ENCODE measurements around the gene CYGB. TPM values are rescaled to one million over a fixed set of nuclear protein-coding genes. Genes with fewer than 3 reads are reported as not detected.
A peak's percentile ranks its signal among the peaks of the same experiment; 100 is the strongest.

Gene CYGB
- total and polyA plus RNA-seq, 9 of the 15 experiments (the other 6 are each of a cell fraction or from before 2014, with no cell fraction given) = 0.08 to 0.95 (median 0.18) TPM; not detected in 5

DNA sequence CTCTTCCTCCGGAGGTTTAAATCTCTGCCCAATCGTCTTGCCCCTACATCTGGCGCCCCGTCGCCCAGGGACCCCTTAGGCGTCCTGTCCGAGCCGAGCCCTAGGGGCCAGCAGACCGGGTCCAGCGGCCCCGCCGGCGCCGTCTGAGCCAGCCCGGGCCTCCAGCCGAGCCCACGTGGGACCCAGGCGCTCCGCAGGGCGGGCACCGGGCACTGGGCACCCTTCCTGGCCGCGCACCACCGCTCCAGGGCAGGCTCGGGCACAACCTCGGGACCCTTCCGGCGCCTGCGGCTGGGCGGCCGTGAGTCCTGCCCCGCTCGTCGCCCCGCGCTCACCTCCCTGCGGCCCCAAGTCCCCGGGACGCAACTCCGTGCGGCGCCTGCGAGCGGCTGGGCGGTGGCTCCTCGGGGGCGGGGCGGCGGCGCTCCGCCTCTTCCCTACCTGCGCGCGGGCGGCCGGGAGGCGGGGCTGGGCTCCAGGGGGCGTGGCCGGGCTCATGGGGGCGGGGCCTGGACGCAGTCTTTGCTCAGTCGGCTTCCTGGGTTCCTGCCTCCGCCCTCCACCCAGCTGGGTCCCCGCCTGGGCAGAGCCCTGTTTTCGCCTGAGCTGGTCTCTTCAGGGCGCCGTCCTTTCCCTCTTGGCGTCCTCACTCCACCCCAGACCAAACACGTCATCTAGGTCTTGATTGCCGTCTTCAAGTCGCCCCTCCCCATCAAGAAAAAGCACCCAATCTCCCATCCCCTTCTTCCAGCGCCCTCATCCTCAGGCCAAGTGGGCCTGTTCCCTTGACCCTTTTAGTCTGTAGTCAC is 36.3 kb downstream of the CYGB start, which contains the start of gene RHBDF2 (continued):
- TF ChIP-seq ATF1 (CRISPR knock-in tag; IDR thresholded peaks at IDR 0.05) (no peak), ATF1 (tag; IDR thresholded peaks at IDR 0.05) (peak; percentile 38), NEUROD1 (IDR thresholded peaks at IDR 0.05; ENCODE audit: borderline replicate concordance, low read depth, low read length, partially characterized antibody) (no peak)

DNA sequence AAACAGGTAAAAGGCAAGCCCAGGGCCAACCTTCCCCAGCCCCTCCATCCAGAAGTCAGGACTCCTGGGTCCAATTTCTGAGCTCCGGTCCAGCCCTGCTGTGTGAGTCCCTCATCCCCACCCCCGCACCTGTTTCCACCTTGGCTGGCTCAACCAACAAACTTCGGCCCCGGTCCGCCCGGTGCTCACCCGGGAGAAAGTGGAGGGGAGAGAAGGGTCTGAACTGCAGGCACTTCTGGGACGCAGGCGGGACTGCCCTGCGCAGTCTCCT is 36.8 kb downstream of the CYGB start:
- BruUV-seq (replicated peaks) = no TSS peak
- peak overlapping the region; percentile 89 for H2AFZ ChIP-seq (ENCODE audit: low read depth, low read length)
- H4K20me1 ChIP-seq (replicated peaks; ENCODE audit: control insufficient read depth, insufficient read depth, low read length) = peaks cover 5% of the 10 kb centered on the region; the same call in 1 of the 2 replicates
- H3K27me3 ChIP-seq (ENCODE audit: control insufficient read depth in 2 of 2, insufficient read depth in 2 of 2, low read length in 2 of 2) = no peaks in the 10 kb centered on the region
- in situ Hi-C loops (cut with MboI) = no loop called here
- ChIA-PET POLR2A (interaction anchor here (0.6 to 0.7 kb wide), 4 partner anchors 15 to 461 kb away, joined by 3 read pairs; no protein-coding TSS in a partner anchor), CTCF (ENCODE audit: low intra/inter-chr PET ratio) (interaction anchor here (0.9 kb wide), 1 partner anchor 41 kb away, joined by 4 read pairs; no protein-coding TSS in a partner anchor)
- no peaks in the 10 kb centered on the region for H3K9me3 ChIP-seq (replicated peaks; ENCODE audit: control insufficient read depth, insufficient read depth, low read depth, low read length)
- DNase-seq (ENCODE audit: extremely low read depth in 1 of 4, low spot score in 3 of 4) = no peak
- H3K4me1 ChIP-seq (replicated peaks in 1 of 2; ENCODE audit: control insufficient read depth in 2 of 2, insufficient read depth in 2 of 2, low read length in 2 of 2) = peaks cover 16 to 34% of the 10 kb centered on the region in 2 experiments; a peak in 4 of 5 replicates
- no peak overlapping the region for H3K27ac ChIP-seq (ENCODE audit: extremely low read depth, low read depth, low read length)
- intact Hi-C loops (cut with micrococcal nuclease) = no loop called here
- TF ChIP-seq MEF2A (IDR thresholded peaks at IDR 0.05; ENCODE audit: control insufficient read depth, low read depth, low read length) = no peak
- TF ChIP-seq MCM3 (IDR thresholded peaks at IDR 0.05) = no peak
- peak; percentile 56 for TF ChIP-seq EGR1 (conservative IDR thresholded peaks at IDR 0.05)
- no peak for TF ChIP-seq TRIM28 (IDR thresholded peaks at IDR 0.05)
- TF ChIP-seq, protein P1, sequence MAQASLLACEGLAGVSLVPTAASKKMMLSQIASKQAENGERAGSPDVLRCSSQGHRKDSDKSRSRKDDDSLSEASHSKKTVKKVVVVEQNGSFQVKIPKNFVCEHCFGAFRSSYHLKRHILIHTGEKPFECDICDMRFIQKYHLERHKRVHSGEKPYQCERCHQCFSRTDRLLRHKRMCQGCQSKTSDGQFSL (CRISPR knock-in tag; IDR thresholded peaks at IDR 0.05) = no peak
- TF ChIP-seq, protein P1 (tag; IDR thresholded peaks at IDR 0.05) = no peak
- TF ChIP-seq C11orf30 (IDR thresholded peaks at IDR 0.05; ENCODE audit: low read depth) = no peak
- TF ChIP-seq, protein P2, sequence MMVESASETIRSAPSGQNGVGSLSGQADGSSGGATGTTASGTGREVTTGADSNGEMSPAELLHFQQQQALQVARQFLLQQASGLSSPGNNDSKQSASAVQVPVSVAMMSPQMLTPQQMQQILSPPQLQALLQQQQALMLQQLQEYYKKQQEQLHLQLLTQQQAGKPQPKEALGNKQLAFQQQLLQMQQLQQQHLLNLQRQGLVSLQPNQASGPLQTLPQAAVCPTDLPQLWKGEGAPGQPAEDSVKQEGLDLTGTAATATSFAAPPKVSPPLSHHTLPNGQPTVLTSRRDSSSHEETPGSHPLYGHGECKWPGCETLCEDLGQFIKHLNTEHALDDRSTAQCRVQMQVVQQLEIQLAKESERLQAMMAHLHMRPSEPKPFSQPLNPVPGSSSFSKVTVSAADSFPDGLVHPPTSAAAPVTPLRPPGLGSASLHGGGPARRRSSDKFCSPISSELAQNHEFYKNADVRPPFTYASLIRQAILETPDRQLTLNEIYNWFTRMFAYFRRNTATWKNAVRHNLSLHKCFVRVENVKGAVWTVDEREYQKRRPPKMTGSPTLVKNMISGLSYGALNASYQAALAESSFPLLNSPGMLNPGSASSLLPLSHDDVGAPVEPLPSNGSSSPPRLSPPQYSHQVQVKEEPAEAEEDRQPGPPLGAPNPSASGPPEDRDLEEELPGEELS (CRISPR knock-in tag; IDR thresholded peaks at IDR 0.05; ENCODE audit: borderline replicate concordance) = 0 out of 2 replicates have a peak, but pooled peaks have one; percentile 13
- no peak for TF ChIP-seq U2AF2 (optimal IDR thresholded peaks at IDR 0.05; ENCODE audit: low read depth, low read length)
- TF ChIP-seq, protein P3, sequence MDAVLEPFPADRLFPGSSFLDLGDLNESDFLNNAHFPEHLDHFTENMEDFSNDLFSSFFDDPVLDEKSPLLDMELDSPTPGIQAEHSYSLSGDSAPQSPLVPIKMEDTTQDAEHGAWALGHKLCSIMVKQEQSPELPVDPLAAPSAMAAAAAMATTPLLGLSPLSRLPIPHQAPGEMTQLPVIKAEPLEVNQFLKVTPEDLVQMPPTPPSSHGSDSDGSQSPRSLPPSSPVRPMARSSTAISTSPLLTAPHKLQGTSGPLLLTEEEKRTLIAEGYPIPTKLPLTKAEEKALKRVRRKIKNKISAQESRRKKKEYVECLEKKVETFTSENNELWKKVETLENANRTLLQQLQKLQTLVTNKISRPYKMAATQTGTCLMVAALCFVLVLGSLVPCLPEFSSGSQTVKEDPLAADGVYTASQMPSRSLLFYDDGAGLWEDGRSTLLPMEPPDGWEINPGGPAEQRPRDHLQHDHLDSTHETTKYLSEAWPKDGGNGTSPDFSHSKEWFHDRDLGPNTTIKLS (IDR thresholded peaks at IDR 0.05; ENCODE audit: borderline replicate concordance, low read depth) = no peak
- H3K36me3 ChIP-seq (ENCODE audit: control insufficient read depth, insufficient read depth, low read length) = no peaks in the 10 kb centered on the region
- H3K79me2 ChIP-seq (ENCODE audit: control insufficient read depth, insufficient read depth, low read length) = no peaks in the 10 kb centered on the region
- ATAC-seq = peak; percentile 22
- H3K4me3 ChIP-seq = peak overlapping the region; percentile 71
- FAIRE-seq = no peak
- peak overlapping the region; percentile 50 to 94 for H3K9ac ChIP-seq (ENCODE audit: insufficient read depth in 1 of 2, low read depth in 2 of 2, low read length in 2 of 2)
- peak overlapping the region; percentile 78 for H3K4me2 ChIP-seq (ENCODE audit: insufficient read depth, low read length)
- H3K9me1 ChIP-seq (ENCODE audit: control insufficient read depth, insufficient read depth, low read length) = peaks cover 4% of the 10 kb centered on the region
- WGBS (ENCODE audit: insufficient coverage, low coverage, missing lambda C conversion rate) = 0% methylated on average over 8 of the region's 10 CpGs

Data from K562 (cell line).